A549 (cell line): ENCODE results near the gene MCM3AP. TPM values are rescaled to one million over a fixed set of nuclear protein-coding genes. Genes with fewer than 3 reads are reported as not detected.

Source experiments
- ATAC-seq, 2 experiments: fragments of 200-7000 bp in 1 of 2; fragments of >200 bp in 1 of 2; cut with Nextera tagmentation in 1 of 2; cut with Tn5 transposase in 1 of 2; 3 replicates each; pipeline versions ENCODE4 v1.8.0 to v1.9.1; 2018 to 2020; ENCODE audit warnings: mild to moderate bottlenecking in 1 of 2, moderate library complexity in 1 of 2
- CTCF ChIA-PET: fragments of 300-600 bp; sonication (Branson Sonifier 250); formaldehyde crosslinking; extraction: SDS; loops from one replicate; lab custom pipeline; 2021; ENCODE audit warnings: antibody characterized with exemption, inconsistent platforms; lab: Yijun Ruan, JAX
- POLR2A ChIA-PET: fragments of 350-600 bp; formaldehyde crosslinking; extraction: SDS; loops from one replicate; lab custom pipeline; 2021; ENCODE audit warnings: antibody characterized with exemption, inconsistent platforms; lab: Yijun Ruan, JAX
- DNase-seq, 2 experiments: peaks; one replicate each; pipeline versions ENCODE4 v3.0.0 to v3.0.0-alpha.2; 2011 to 2016; ENCODE audit warnings: low read depth in 1 of 2, low spot score in 1 of 2
- FAIRE-seq: peaks from 2 replicates; lab custom pipeline; 2011; peaks lifted over from hg19 to GRCh38; lab: Jason Lieb, UNC
- H3K27ac ChIP-seq, 2 experiments: fragments of >200 bp; sonication (Bioruptor Twin); formaldehyde crosslinking; 3 replicates each; pipeline ENCODE4 v1.5.1; 2016 to 2017
- H3K4me1 ChIP-seq: fragments of >200 bp; sonication (Bioruptor Twin); formaldehyde crosslinking; 3 replicates; pipeline ENCODE4 v1.6.1; 2016
- H3K4me2 ChIP-seq: fragments of >200 bp; sonication (Bioruptor Twin); formaldehyde crosslinking; 3 replicates; pipeline ENCODE4 v1.6.1; 2016
- H3K4me3 ChIP-seq: fragments of >200 bp; sonication (Bioruptor Twin); formaldehyde crosslinking; 3 replicates; pipeline ENCODE4 v1.5.1; 2016
- H3K9me3 ChIP-seq: fragments of >200 bp; sonication (Bioruptor Twin); formaldehyde crosslinking; 3 replicates; pipeline ENCODE4 v1.6.1; 2016
- BCL3 ChIP-seq: fragments of >200 bp; sonication (Bioruptor Twin); formaldehyde crosslinking; IDR thresholded peaks from 3 replicates; pipeline ENCODE4 v1.6.1; 2016
- BHLHE40 ChIP-seq: IDR thresholded peaks from 2 replicates; pipeline ENCODE4 v1.6.1; 2012; ENCODE audit warnings: low read depth, low read length, inconsistent platforms
- FOSL2 ChIP-seq, 2 experiments: fragments of 450-650 bp in 1 of 2; fragments of >200 bp in 1 of 2; sonication (Bioruptor Twin) in 1 of 2; formaldehyde crosslinking; IDR thresholded peaks; 2 replicates each; pipeline versions ENCODE4 v1.5.0 to v1.6.1; 2016 to 2020; ENCODE audit warnings: mild to moderate bottlenecking in 1 of 2, moderate library complexity in 1 of 2
- FOXS1 ChIP-seq: fragments of 250-450 bp; sonication (Bioruptor Pico); IDR thresholded peaks from 2 replicates; pipeline ENCODE4 v1.5.0; 2020; ENCODE audit warnings: mild to moderate bottlenecking, moderate library complexity
- HEYL ChIP-seq: fragments of 250-450 bp; sonication (Bioruptor Pico); IDR thresholded peaks from 2 replicates; pipeline ENCODE4 v1.8.0; 2021; ENCODE audit warnings: mild to moderate bottlenecking, moderate library complexity
- HOXB5 ChIP-seq: fragments of 250-450 bp; sonication (Bioruptor Pico); IDR thresholded peaks from 2 replicates; pipeline ENCODE4 v1.5.0; 2020; ENCODE audit warnings: mild to moderate bottlenecking, moderate library complexity
- JUN ChIP-seq, 2 experiments: fragments of >200 bp; sonication (Bioruptor Twin); formaldehyde crosslinking; IDR thresholded peaks; 2 replicates in 1 of 2; 3 replicates in 1 of 2; pipeline ENCODE4 v1.6.1; 2016 to 2017
- KDM1A ChIP-seq: fragments of 200-600 bp; sonication (generic); IDR thresholded peaks from 2 replicates; pipeline ENCODE4 v1.6.1; 2016; ENCODE audit warnings: low read depth, mild to moderate bottlenecking
- MYC ChIP-seq: IDR thresholded peaks from 2 replicates; pipeline ENCODE4 v1.6.1; 2012; ENCODE audit warnings: mild to moderate bottlenecking, inconsistent platforms, low read length, improper control_type of control experiment, borderline replicate concordance
- PHF8 ChIP-seq: fragments of 200-600 bp; sonication (generic); IDR thresholded peaks from 2 replicates; pipeline ENCODE4 v1.6.1; 2016; ENCODE audit warnings: low read depth, mild to moderate bottlenecking, antibody characterized with exemption, moderate library complexity, borderline replicate concordance
- RAD21 ChIP-seq, 2 experiments: fragments of >200 bp in 1 of 2; sonication (Bioruptor Twin) in 1 of 2; formaldehyde crosslinking in 1 of 2; IDR thresholded peaks in 1 of 2; conservative IDR thresholded peaks in 1 of 2; 2 replicates in 1 of 2; 3 replicates in 1 of 2; pipeline ENCODE4 v1.6.1; 2012 to 2018; ENCODE audit warnings: inconsistent platforms in 1 of 2
- RARB ChIP-seq: fragments of 250-450 bp; sonication (Bioruptor Pico); IDR thresholded peaks from 2 replicates; pipeline ENCODE4 v1.8.0; 2021; ENCODE audit warnings: mild to moderate bottlenecking, moderate library complexity
- RCOR1 ChIP-seq: fragments of 150-350 bp; IDR thresholded peaks from 2 replicates; pipeline ENCODE4 v1.6.1; 2014; ENCODE audit warnings: antibody characterized with exemption, low read length, low read depth
- REST ChIP-seq: fragments of 200-600 bp; sonication (generic); IDR thresholded peaks from 2 replicates; pipeline ENCODE4 v1.6.1; 2016; ENCODE audit warnings: antibody characterized with exemption, mild to moderate bottlenecking, moderate library complexity
- ZC3H11A ChIP-seq: fragments of 450-650 bp; IDR thresholded peaks from 2 replicates; pipeline ENCODE4 v1.6.1; 2014; ENCODE audit warnings: antibody characterized with exemption, mild to moderate bottlenecking
- ZNF302 ChIP-seq: fragments of 250-450 bp; sonication (Bioruptor Pico); IDR thresholded peaks from 2 replicates; pipeline ENCODE4 v1.9.0; 2021; ENCODE audit warnings: inconsistent platforms, mild to moderate bottlenecking, moderate library complexity
- WGBS: methylation state at CpG from one replicate; pipeline ENCODE4 v1.1.6; 2017; ENCODE audit errors: missing lambda C conversion rate; 5-methylcytosine and 5-hydroxymethylcytosine counted together
- polyA plus RNA-seq, 4 experiments: library from polyadenylated mRNA; depleted of rRNA in 3 of 4; stranded (reverse); fragments of >200 nt; fragmentation: RNase III in 1 of 4; extraction: RNeasy Plus Mini Kit Qiagen cat#74134 plus additional on column Dnase treatment in 1 of 4; gene quantifications; 2 replicates in 3 of 4; 3 replicates in 1 of 4; pipeline ENCODE4 v1.2.3, GENCODE V29; 2011 to 2017

MCM3AP gene
- polyA plus RNA-seq, 2 of the 4 experiments (the other 2 are of a cell fraction) = 41.2 to 43.6 TPM

GRCh38 chr21:46246345-46246744, 39.1 kb downstream of the MCM3AP start:
- Histone ChIP-seq H3K4me2 (no peak overlapping the region), H3K9me3 (no peaks in the 10 kb centered on the region), H3K4me3 (no peak overlapping the region), H3K4me1 (no peaks in the 10 kb centered on the region), H3K27ac (no peak overlapping the region)
- 87% methylated on average over 6 of the region's 6 CpGs for WGBS
- DNase-seq = no peak
- POLR2A ChIA-PET = no interaction called here
- no peak for FAIRE-seq
- TF ChIP-seq MYC (no peak), REST (no peak), BHLHE40 (no peak)
- ATAC-seq = no peak
- CTCF ChIA-PET = no interaction called here

GRCh38 chr21:46245213-46245915, 40.0 kb downstream of the MCM3AP start:
- FAIRE-seq = no peak
- H3K4me1 ChIP-seq = no peaks in the 10 kb centered on the region
- TF ChIP-seq FOXS1 (CRISPR knock-in tag) (no peak), BHLHE40 (no peak), RCOR1 (no peak), PHF8 (no peak), KDM1A (no peak), RARB (CRISPR knock-in tag) (no peak), MYC (no peak), FOSL2 (IDR thresholded peaks at IDR 0.05) (no peak), FOSL2 (CRISPR knock-in tag; IDR thresholded peaks at IDR 0.05) (no peak), ZC3H11A (no peak), BCL3 (no peak), HOXB5 (CRISPR knock-in tag) (no peak)
- TF ChIP-seq, all 56 proteins: peak for 0
- DNase-seq (no peak), ATAC-seq (peak; percentile 43 to 49; a peak in 4 of 6 replicates)
- no peaks in the 10 kb centered on the region for H3K9me3 ChIP-seq
- H3K27ac ChIP-seq = no peak overlapping the region
- no peak overlapping the region for H3K4me3 ChIP-seq
- CTCF ChIA-PET = no interaction called here
- 59% methylated on average over 3 of the region's 3 CpGs for WGBS
- H3K4me2 ChIP-seq = no peak overlapping the region
- POLR2A ChIA-PET = no interaction called here

GRCh38 chr21:46244602-46245001, 40.8 kb downstream of the MCM3AP start:
- FAIRE-seq = no peak
- no peak overlapping the region for H3K4me3 ChIP-seq
- CTCF ChIA-PET = interaction anchor here (0.6 to 2.0 kb wide), 3 partner anchors 10 to 30 kb away, joined by 4 to 7 read pairs (median 4); no protein-coding TSS in a partner anchor
- ATAC-seq = no peak
- no peak overlapping the region for H3K27ac ChIP-seq
- H3K9me3 ChIP-seq = no peaks in the 10 kb centered on the region
- H3K4me2 ChIP-seq = no peak overlapping the region
- no peak for DNase-seq
- 87% methylated on average over 3 of the region's 8 CpGs for WGBS
- TF ChIP-seq RAD21 (conservative IDR thresholded peaks at IDR 0.05 in 1 of 2, IDR thresholded peaks at IDR 0.05 in 1 of 2) (no peak), ZNF302 (CRISPR knock-in tag) (no peak), JUN (IDR thresholded peaks at IDR 0.05) (no peak), HEYL (CRISPR knock-in tag) (no peak)
- POLR2A ChIA-PET = no interaction called here
- no peaks in the 10 kb centered on the region for H3K4me1 ChIP-seq
